ENCODE measurements around the gene CMTM3. TPM values are rescaled to one million over a fixed set of nuclear protein-coding genes. Genes with fewer than 3 reads are reported as not detected.

Gene CMTM3
- total RNA-seq, 6 donors from 2014 or later: 4.2 to 52.1 (median 23.6) TPM

DNA sequence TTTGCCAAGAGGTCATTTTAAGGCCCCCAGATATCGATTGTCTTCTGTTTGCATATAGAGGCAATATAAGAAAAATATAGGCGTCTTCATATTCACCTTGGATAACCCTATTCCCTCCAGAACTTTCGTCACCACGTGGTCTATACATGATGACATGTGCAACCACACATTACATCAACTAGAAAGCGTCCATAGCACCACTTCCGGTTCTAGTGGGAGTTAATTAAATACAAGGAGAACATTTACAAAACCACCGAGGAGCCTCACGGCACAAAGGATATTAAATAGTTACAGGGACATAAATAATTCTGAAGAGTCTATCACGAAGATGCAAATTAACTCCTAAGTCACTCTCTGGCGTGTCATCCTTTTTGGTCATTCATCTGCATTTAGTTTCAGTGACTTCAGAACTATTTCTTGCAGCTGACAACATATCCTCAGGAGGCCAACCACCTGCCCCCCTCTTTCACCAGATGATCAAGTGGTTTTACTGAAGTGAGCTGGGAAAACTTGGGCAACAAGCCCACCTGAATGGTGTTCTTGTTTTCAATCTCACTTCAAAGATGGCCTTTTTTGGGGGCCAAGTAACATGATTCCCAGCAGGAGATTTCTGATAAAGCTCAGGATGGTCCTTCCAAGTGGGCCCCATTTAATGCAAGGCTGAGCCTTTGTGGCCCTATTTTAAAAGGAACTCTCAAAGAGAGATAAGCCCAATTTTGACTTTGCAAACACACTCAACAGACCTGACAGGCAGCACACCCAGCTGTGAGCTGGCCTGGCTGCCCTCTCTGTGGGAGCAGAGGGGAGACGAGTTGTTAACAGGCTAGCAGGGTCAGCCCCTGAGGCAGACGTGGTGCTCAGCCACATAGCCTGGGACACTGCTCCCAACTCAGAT, 15.3 kb downstream of the CMTM3 start:
- DNase-seq (no peak), ATAC-seq (ENCODE audit: low FRiP score in 2 of 2) (peak in 1 of 2 donors; percentile 38)
- H3K9me3 ChIP-seq: no peaks in the 10 kb centered on the region
- H3K27me3 ChIP-seq: no peaks in the 10 kb centered on the region
- WGBS, 2 donors: 58 to 63% methylated on average over 10 to 12 of the region's 12 CpGs
- H3K27ac ChIP-seq: no peak overlapping the region
- TF ChIP-seq POLR2A (IDR thresholded peaks at IDR 0.05): no peak
- TF ChIP-seq, protein P1, sequence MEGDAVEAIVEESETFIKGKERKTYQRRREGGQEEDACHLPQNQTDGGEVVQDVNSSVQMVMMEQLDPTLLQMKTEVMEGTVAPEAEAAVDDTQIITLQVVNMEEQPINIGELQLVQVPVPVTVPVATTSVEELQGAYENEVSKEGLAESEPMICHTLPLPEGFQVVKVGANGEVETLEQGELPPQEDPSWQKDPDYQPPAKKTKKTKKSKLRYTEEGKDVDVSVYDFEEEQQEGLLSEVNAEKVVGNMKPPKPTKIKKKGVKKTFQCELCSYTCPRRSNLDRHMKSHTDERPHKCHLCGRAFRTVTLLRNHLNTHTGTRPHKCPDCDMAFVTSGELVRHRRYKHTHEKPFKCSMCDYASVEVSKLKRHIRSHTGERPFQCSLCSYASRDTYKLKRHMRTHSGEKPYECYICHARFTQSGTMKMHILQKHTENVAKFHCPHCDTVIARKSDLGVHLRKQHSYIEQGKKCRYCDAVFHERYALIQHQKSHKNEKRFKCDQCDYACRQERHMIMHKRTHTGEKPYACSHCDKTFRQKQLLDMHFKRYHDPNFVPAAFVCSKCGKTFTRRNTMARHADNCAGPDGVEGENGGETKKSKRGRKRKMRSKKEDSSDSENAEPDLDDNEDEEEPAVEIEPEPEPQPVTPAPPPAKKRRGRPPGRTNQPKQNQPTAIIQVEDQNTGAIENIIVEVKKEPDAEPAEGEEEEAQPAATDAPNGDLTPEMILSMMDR (IDR thresholded peaks at IDR 0.05): no peak
- no peak for TF ChIP-seq EP300 (IDR thresholded peaks at IDR 0.05)
- TF ChIP-seq POLR2AphosphoS5 (IDR thresholded peaks at IDR 0.05): no peak
- peaks cover 0 to 30% (median 19%) of the 10 kb centered on the region in 4 donors for H3K36me3 ChIP-seq
- H3K4me3 ChIP-seq: no peak overlapping the region
- peaks cover 0 to 6% (median 0%) of the 10 kb centered on the region in 4 donors for H3K4me1 ChIP-seq

DNA sequence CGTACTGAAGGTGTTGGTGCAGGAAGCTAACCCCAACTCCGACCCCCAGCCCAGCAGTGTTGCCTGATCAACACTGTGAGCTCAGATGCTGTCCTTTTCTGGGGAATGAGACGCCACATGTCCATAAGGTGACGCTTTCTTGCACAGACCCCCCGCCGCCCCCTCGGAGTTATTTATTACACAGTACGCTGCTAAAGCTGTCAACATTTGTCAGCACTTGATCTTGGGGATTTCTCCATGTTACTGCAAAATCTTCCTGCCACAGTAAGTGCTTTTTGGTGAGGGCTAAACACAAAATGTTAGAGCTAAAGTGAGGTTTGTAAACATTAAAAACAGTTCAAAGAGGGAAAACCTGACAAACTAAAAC, 15.9 kb downstream of the CMTM3 start:
- Histone ChIP-seq H3K4me1 (peaks cover 0 to 6% (median 0%) of the 10 kb centered on the region in 4 donors), H3K27me3 (no peaks in the 10 kb centered on the region), H3K4me3 (no peak overlapping the region), H3K9me3 (no peaks in the 10 kb centered on the region), H3K27ac (no peak overlapping the region), H3K36me3 (peaks cover 0 to 24% (median 17%) of the 10 kb centered on the region in 4 donors)
- DNase-seq (no peak), ATAC-seq (ENCODE audit: low FRiP score in 2 of 2) (no peak)
- 86 to 88% methylated on average over 6 to 8 of the region's 8 CpGs for WGBS, 2 donors
- no peak for TF ChIP-seq EP300 (IDR thresholded peaks at IDR 0.05)
- TF ChIP-seq POLR2AphosphoS5 (IDR thresholded peaks at IDR 0.05): no peak
- TF ChIP-seq, protein P1 (IDR thresholded peaks at IDR 0.05): no peak
- no peak for TF ChIP-seq POLR2A (IDR thresholded peaks at IDR 0.05)

DNA sequence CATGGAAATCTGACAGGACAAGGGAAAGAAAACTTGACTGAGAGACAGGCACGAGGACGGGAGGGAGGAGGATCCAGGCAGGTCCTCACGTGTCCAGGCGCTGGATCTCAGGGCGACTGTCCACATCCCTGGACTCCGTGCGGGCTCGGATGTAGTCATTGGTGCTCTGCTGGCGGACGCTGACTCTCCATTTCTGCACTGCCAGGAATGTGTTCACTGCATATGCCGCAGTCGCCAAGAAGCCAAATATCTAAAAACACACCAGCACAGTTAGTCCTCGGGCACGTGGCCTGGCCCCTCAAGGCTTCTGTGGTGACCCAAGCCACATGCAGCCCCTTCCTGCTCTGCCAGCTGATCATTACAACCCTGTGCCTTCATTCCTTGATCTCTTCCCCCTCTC, 17.5 kb downstream of the CMTM3 start:
- WGBS, 2 donors: 94 to 97% methylated on average over 14 of the region's 14 CpGs
- H3K4me3 ChIP-seq: no peak overlapping the region
- ATAC-seq (ENCODE audit: low FRiP score in 2 of 2): no peak
- no peak for TF ChIP-seq EP300 (IDR thresholded peaks at IDR 0.05)
- TF ChIP-seq, protein P1 (IDR thresholded peaks at IDR 0.05): no peak
- no peak for TF ChIP-seq POLR2AphosphoS5 (IDR thresholded peaks at IDR 0.05)
- no peak for TF ChIP-seq POLR2A (IDR thresholded peaks at IDR 0.05)
- peaks cover 0 to 23% (median 17%) of the 10 kb centered on the region in 4 donors for H3K36me3 ChIP-seq
- no peaks in the 10 kb centered on the region for H3K9me3 ChIP-seq
- H3K4me1 ChIP-seq: peaks cover 0 to 6% (median 0%) of the 10 kb centered on the region in 4 donors
- H3K27me3 ChIP-seq: no peaks in the 10 kb centered on the region
- H3K27ac ChIP-seq: no peak overlapping the region
- no peak for DNase-seq

DNA sequence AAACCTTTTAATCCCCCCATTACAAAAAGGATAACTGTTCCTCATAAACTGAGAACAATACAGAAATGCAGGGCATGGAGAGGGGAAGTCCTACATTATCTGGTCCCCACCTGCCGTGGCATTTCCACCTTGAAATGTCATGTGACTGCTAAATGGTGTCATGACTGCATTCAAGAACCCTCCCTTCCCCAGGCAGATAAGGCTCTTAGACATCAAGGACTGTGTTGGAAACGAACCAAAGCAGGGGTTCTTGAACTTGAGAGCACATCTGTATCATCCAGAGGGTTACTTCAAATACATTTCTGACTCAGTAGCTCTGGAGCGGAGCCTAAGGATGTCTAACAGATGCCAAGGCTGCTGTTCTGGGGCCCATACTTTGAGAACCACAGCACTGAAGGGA, 18.4 kb downstream of the CMTM3 start:
- no peak for ATAC-seq (ENCODE audit: low FRiP score in 2 of 2)
- H3K4me1 ChIP-seq: peaks cover 0 to 6% (median 0%) of the 10 kb centered on the region in 4 donors

More for the DNA sequence above, 18.4 kb downstream of the CMTM3 start:
- peaks cover 0 to 23% (median 17%) of the 10 kb centered on the region in 4 donors for H3K36me3 ChIP-seq
- H3K4me3 ChIP-seq: no peak overlapping the region
- 58 to 69% methylated on average over 2 to 3 of the region's 3 CpGs for WGBS, 2 donors
- TF ChIP-seq POLR2A (IDR thresholded peaks at IDR 0.05) (no peak), POLR2AphosphoS5 (IDR thresholded peaks at IDR 0.05) (no peak), EP300 (IDR thresholded peaks at IDR 0.05) (no peak)
- TF ChIP-seq, protein P1 (IDR thresholded peaks at IDR 0.05): no peak
- DNase-seq: no peak
- H3K27me3 ChIP-seq: no peaks in the 10 kb centered on the region
- H3K27ac ChIP-seq: no peak overlapping the region
- H3K9me3 ChIP-seq: no peaks in the 10 kb centered on the region

Data from upper lobe of left lung (tissue), 6 donors.